Mucosa of descending colon (tissue), 3 donors: ENCODE data around the gene DNAJC15. TPM values are rescaled to one million over a fixed set of nuclear protein-coding genes. Genes with fewer than 3 reads are reported as not detected.
A peak's percentile ranks its signal among the peaks of the same experiment; 100 is the strongest.

ENCODE experiments used
- ATAC-seq: fragments of 200-7000 bp; cut with Tn5 transposase; one replicate; pipeline ENCODE4 v1.9.1; 2020; ENCODE audit warnings: mild to moderate bottlenecking, moderate library complexity
- DNase-seq, 3 donors: peaks; one replicate each; pipeline ENCODE4 v3.0.0-alpha.2; 2020
- H3K36me3 ChIP-seq: fragments of 200-600 bp; one replicate; pipeline ENCODE4 v1.8.0; 2021; ENCODE audit warnings: low read depth, mild to moderate bottlenecking
- H3K4me1 ChIP-seq: fragments of 200-600 bp; one replicate; pipeline ENCODE4 v1.8.0; 2021; ENCODE audit warnings: low read depth, mild to moderate bottlenecking
- H3K4me3 ChIP-seq: fragments of 200-600 bp; one replicate; pipeline ENCODE4 v1.8.0; 2021; ENCODE audit warnings: mild to moderate bottlenecking
- H3K9me3 ChIP-seq: fragments of 200-600 bp; one replicate; pipeline ENCODE4 v1.8.0; 2021; ENCODE audit warnings: mild to moderate bottlenecking
- CTCF ChIP-seq: fragments of 200-600 bp; IDR thresholded peaks from one replicate; pipeline ENCODE4 v1.8.0; 2022; ENCODE audit warnings: antibody characterized with exemption, mild to moderate bottlenecking
- intact Hi-C, 2 donors: fragments of 100-400 bp; cut with DNase I in 1 of 2; cut with micrococcal nuclease in 1 of 2; formaldehyde crosslinking; loops; one replicate each; pipeline versions ENCODE4 v1.11.0 to v1.11.1; 2022; cut with DNase I, micrococcal nuclease
- long read RNA-seq, 2 donors: library from polyadenylated mRNA; unstranded; transcript quantifications; one replicate each; pipeline ENCODE4 v2.0.0, GENCODE V29; 2019 to 2021
- total RNA-seq, 3 donors: library from RNA; stranded (reverse); fragmentation: NEBNext Ultra II Directional in 2 of 3; extraction: Animal tissue kit (Norgen Biotek cat#: 25700) in 2 of 3; gene quantifications; one replicate each; pipeline versions ENCODE4 v1.2.1 to v1.2.4, GENCODE V29; 2021 to 2023
- donor health status: DM: no; HTN: no; CAD: no; lungs with moderate emphysema.
- donor health status: DM: no; HTN: no; CAD: no.
- donor health status: DM: no; HTN: yes; CAD: no.

DNAJC15 gene
- 10 to 100 TPM; 15.9 to 29.7 (median 27.2) TPM for total RNA-seq
- long read RNA-seq, donor 1, full-length matches to known transcripts, result 28 of 31 reads
- long read RNA-seq, donor 1, partial matches to known transcripts, result 1 of 31 reads
- long read RNA-seq, donor 1, other reads (novel, unspliced or antisense), result 2 of 31 reads
- long read RNA-seq, donor 2, full-length matches to known transcripts, result 119 of 124 reads
- long read RNA-seq, donor 2, partial matches to known transcripts, result 0 of 124 reads
- long read RNA-seq, donor 2, other reads (novel, unspliced or antisense), result 5 of 124 reads

- Histone ChIP-seq H3K4me1 (no peaks in the 10 kb centered on the region), H3K36me3 (no peaks in the 10 kb centered on the region), H3K4me3 (peak within 1 kb of the TSS; percentile 23), H3K9me3 (no peaks in the 10 kb centered on the region)
- peak; percentile 98 for ATAC-seq
- intact Hi-C loops, result no loop called here
- DNase-seq, result peak; percentile 90 to 96 (median 90)
- TF ChIP-seq CTCF, result no peak
Measured at GRCh38 chr13:43023289-43023963, at the start of gene DNAJC15. TSS of gene DNAJC15 (plus strand) at chr13:43023586. CDS start at chr13:43023627, 41 bp downstream.

DNA sequence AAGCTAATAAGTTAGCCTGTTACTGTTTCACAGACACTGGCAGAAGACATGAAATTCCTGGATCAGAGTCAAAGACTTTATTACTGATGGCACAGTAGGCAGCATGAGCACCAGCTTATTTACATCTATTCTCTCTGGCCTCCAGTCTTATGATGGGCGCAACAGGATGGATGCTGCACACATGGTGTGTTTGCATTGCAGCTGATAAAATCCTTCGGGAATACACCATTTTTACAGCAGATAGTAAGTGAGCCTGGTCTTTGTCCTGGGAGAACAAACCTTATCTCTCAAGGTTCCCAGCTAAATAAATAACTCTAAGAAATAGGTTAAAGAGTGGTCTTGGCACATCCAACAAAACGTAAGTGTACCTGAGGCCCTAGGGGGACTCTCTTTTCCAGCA is 47.3 kb upstream of the DNAJC15 start:
- no peaks in the 10 kb centered on the region for H3K9me3 ChIP-seq
- no peak for TF ChIP-seq CTCF
- H3K4me3 ChIP-seq, result no peak overlapping the region
- no peaks in the 10 kb centered on the region for H3K36me3 ChIP-seq
- no peak for DNase-seq
- no peaks in the 10 kb centered on the region for H3K4me1 ChIP-seq
- intact Hi-C loops, result no loop called here
- no peak for ATAC-seq

- Histone ChIP-seq H3K4me3 (no peak overlapping the region), H3K4me1 (no peaks in the 10 kb centered on the region), H3K36me3 (no peaks in the 10 kb centered on the region), H3K9me3 (no peaks in the 10 kb centered on the region)
- ATAC-seq (no peak), DNase-seq (no peak)
- no peak for TF ChIP-seq CTCF
- intact Hi-C loops, result no loop called here
Measured at GRCh38 chr13:42977219-42977659, 46.1 kb upstream of the DNAJC15 start.

DNA sequence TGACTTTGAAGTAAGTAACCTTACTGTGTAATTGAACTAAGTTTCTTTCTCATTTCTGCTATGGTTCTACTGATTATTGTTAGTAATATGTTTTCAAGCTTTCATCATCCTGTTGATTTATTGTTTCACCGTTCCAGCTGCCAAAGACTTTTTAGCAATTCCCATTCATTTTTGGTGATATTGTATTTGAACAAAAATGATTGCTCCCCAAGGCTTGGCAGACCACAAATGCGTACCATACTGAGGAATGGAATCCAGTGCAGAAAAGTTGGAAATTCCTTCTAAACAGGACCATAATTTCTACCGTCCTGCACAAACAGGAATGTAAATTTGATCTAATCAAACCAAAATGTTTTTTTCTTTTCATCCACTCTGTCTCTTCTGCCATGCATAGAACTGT is 42.1 kb upstream of the DNAJC15 start:
- ATAC-seq, result no peak
- H3K9me3 ChIP-seq, result no peaks in the 10 kb centered on the region
- intact Hi-C loops, result loop anchor here in 1 of 2 donors (10.0 kb wide), 1 partner anchor 893 kb away; the partner anchor contains the start of genes CCDC122 and LACC1
- peaks cover 11% of the 10 kb centered on the region for H3K4me1 ChIP-seq
- H3K4me3 ChIP-seq, result no peak overlapping the region
- DNase-seq, result no peak
- TF ChIP-seq CTCF, result no peak
- H3K36me3 ChIP-seq, result no peaks in the 10 kb centered on the region

GRCh38 chr13:42981853-42982252 is 41.5 kb upstream of the DNAJC15 start:
- ATAC-seq, result no peak
- no peaks in the 10 kb centered on the region for H3K36me3 ChIP-seq
- no peak for TF ChIP-seq CTCF
- H3K4me3 ChIP-seq, result no peak overlapping the region
- DNase-seq, result peak in 1 of 3 donors; percentile 50
- H3K9me3 ChIP-seq, result no peaks in the 10 kb centered on the region
- intact Hi-C loops, result loop anchor here in 1 of 2 donors (10.0 kb wide), 1 partner anchor 893 kb away; the partner anchor contains the start of genes CCDC122 and LACC1
- peaks cover 11% of the 10 kb centered on the region for H3K4me1 ChIP-seq
